ENCODE data around the gene ZNF691. TPM values are rescaled to one million over a fixed set of nuclear protein-coding genes. Genes with fewer than 3 reads are reported as not detected.

ZNF691 gene
- total RNA-seq, 1 donor from 2014 or later, result 3.7 TPM

- H3K4me3 ChIP-seq (ENCODE audit: low read depth, low read length), result no peak overlapping the region
- TF ChIP-seq CTCF (conservative IDR thresholded peaks at IDR 0.05; ENCODE audit: low read depth, low read length), result no peak
- DNase-seq (ENCODE audit: low read depth), result no peak
Measured at GRCh38 chr1:42821690-42822089, 24.7 kb upstream of the ZNF691 start.

- DNase-seq (ENCODE audit: low read depth), result no peak
- no peak for TF ChIP-seq CTCF (conservative IDR thresholded peaks at IDR 0.05; ENCODE audit: low read depth, low read length)
- H3K4me3 ChIP-seq (ENCODE audit: low read depth, low read length), result no peak overlapping the region
Measured at GRCh38 chr1:42822800-42823392, 23.5 kb upstream of the ZNF691 start.

GRCh38 chr1:42824481-42825035 lies 21.9 kb upstream of the ZNF691 start:
- H3K4me3 ChIP-seq (ENCODE audit: low read depth, low read length), result no peak overlapping the region
- no peak for TF ChIP-seq CTCF (conservative IDR thresholded peaks at IDR 0.05; ENCODE audit: low read depth, low read length)
- no peak for DNase-seq (ENCODE audit: low read depth)

- TF ChIP-seq CTCF (conservative IDR thresholded peaks at IDR 0.05; ENCODE audit: low read depth, low read length), result no peak
- DNase-seq (ENCODE audit: low read depth), result no peak
- no peak overlapping the region for H3K4me3 ChIP-seq (ENCODE audit: low read depth, low read length)
Measured at GRCh38 chr1:42825036-42825851, 21.2 kb upstream of the ZNF691 start.

GRCh38 chr1:42830631-42831030 lies 15.8 kb upstream of the ZNF691 start:
- DNase-seq (ENCODE audit: low read depth), result no peak
- H3K4me3 ChIP-seq (ENCODE audit: low read depth, low read length), result no peak overlapping the region
- no peak for TF ChIP-seq CTCF (conservative IDR thresholded peaks at IDR 0.05; ENCODE audit: low read depth, low read length)

GRCh38 chr1:42831273-42831672 lies 15.1 kb upstream of the ZNF691 start:
- TF ChIP-seq CTCF (conservative IDR thresholded peaks at IDR 0.05; ENCODE audit: low read depth, low read length), result no peak
- no peak for DNase-seq (ENCODE audit: low read depth)
- H3K4me3 ChIP-seq (ENCODE audit: low read depth, low read length), result no peak overlapping the region
